HepG2 (cell line): ENCODE data around the gene MCU. TPM values are rescaled to one million over a fixed set of nuclear protein-coding genes. Genes with fewer than 3 reads are reported as not detected.

Source experiments
- ATAC-seq: fragments of 200-7000 bp; cut with Tn5 transposase; 3 replicates; pipeline ENCODE4 v1.9.1; 2020; ENCODE audit warnings: mild to moderate bottlenecking, moderate library complexity
- BruUV-seq: library from RNA; stranded (reverse); fragments of 400-500 nt; replicated peaks from 2 replicates; lab custom pipeline; 2021; lab: Mats Ljungman, UMichigan
- CTCF ChIA-PET: fragments of 300-600 bp; formaldehyde crosslinking; extraction: SDS; loops from one replicate; lab custom pipeline; 2021; ENCODE audit warnings: low total read pairs, inconsistent platforms, low intra/inter-chr PET ratio; lab: Yijun Ruan, JAX
- POLR2A ChIA-PET: fragments of 350-600 bp; sonication (Branson Sonifier 250); formaldehyde crosslinking; loops from one replicate; lab custom pipeline; 2020; ENCODE audit warnings: antibody characterized with exemption, inconsistent platforms; lab: Yijun Ruan, JAX
- DNase-seq: peaks from one replicate; pipeline ENCODE4 v3.0.0-alpha.2; 2015; ENCODE audit warnings: low spot score
- FAIRE-seq: peaks from 3 replicates; lab custom pipeline; 2011; peaks lifted over from hg19 to GRCh38; lab: Jason Lieb, UNC
- H2AFZ ChIP-seq: one replicate; pipeline ENCODE4 v1.6.1; 2011; ENCODE audit warnings: low read length, inconsistent platforms
- H3K27ac ChIP-seq: fragments of 300-600 bp; 3 replicates; pipeline ENCODE4 v1.8.0; 2011; ENCODE audit warnings: mixed run types, mild to moderate bottlenecking, mixed read lengths, low read length, inconsistent platforms; ENCODE audit not compliant: insufficient read depth; ENCODE audit errors: extremely low read length
- H3K27me3 ChIP-seq, 2 experiments: fragments of 200-600 bp in 1 of 2; 2 replicates in 1 of 2; 3 replicates in 1 of 2; pipeline versions ENCODE4 v1.6.0 to v1.8.0; 2011; ENCODE audit warnings: low read length in 2 of 2, mild to moderate bottlenecking in 2 of 2, moderate library complexity in 2 of 2, inconsistent platforms in 1 of 2; ENCODE audit not compliant: insufficient read depth in 2 of 2, control insufficient read depth in 1 of 2
- H3K36me3 ChIP-seq, 2 experiments: fragments of 200-600 bp in 1 of 2; replicated peaks in 1 of 2; 2 replicates in 1 of 2; 3 replicates in 1 of 2; pipeline versions ENCODE4 v1.5.1 to v1.8.0; 2011; ENCODE audit warnings: low read length in 2 of 2, inconsistent platforms in 1 of 2; ENCODE audit not compliant: insufficient read depth in 2 of 2, control insufficient read depth in 1 of 2
- H3K4me1 ChIP-seq: 2 replicates; pipeline ENCODE4 v1.5.1; 2012; ENCODE audit warnings: low read length, inconsistent platforms; ENCODE audit not compliant: insufficient read depth
- H3K4me2 ChIP-seq: 2 replicates; pipeline ENCODE4 v1.6.0; 2011; ENCODE audit warnings: low read depth, low read length, inconsistent platforms
- H3K4me3 ChIP-seq, 3 experiments: fragments of 200-600 bp in 1 of 3; sonication (generic), shearing (Covaris generic) in 1 of 3; replicated peaks in 1 of 3; 2 replicates each; pipeline ENCODE4 v1.5.1; 2011 to 2016; ENCODE audit warnings: low read length in 3 of 3, inconsistent platforms in 2 of 3, low read depth in 2 of 3, mild to moderate bottlenecking in 2 of 3, control low read depth in 1 of 3, mixed read lengths in 1 of 3; ENCODE audit not compliant: insufficient read depth in 1 of 3
- H3K79me2 ChIP-seq: one replicate; pipeline ENCODE4 v1.6.1; 2011; ENCODE audit warnings: low read length, inconsistent platforms; ENCODE audit not compliant: insufficient read depth
- H3K9ac ChIP-seq: 2 replicates; pipeline ENCODE4 v1.6.0; 2011; ENCODE audit warnings: mild to moderate bottlenecking, low read depth, low read length, inconsistent platforms; ENCODE audit not compliant: insufficient read depth
- H3K9me3 ChIP-seq: 2 replicates; pipeline ENCODE4 v1.5.1; 2012; ENCODE audit warnings: mild to moderate bottlenecking, low read length
- H4K20me1 ChIP-seq: 2 replicates; pipeline ENCODE4 v1.6.0; 2011; ENCODE audit warnings: inconsistent platforms, mild to moderate bottlenecking, low read length, moderate library complexity; ENCODE audit not compliant: insufficient read depth
- BCL6 ChIP-seq: IDR thresholded peaks from 2 replicates; pipeline ENCODE4 v1.6.1; 2016; ENCODE audit warnings: missing genetic modification reagents, missing compliant biosample characterization
- CEBPB ChIP-seq: IDR thresholded peaks from 2 replicates; pipeline ENCODE4 v1.6.1; 2011; ENCODE audit warnings: low read depth, low read length, improper control_type of control experiment, borderline replicate concordance
- GABPB1 ChIP-seq: IDR thresholded peaks from 2 replicates; pipeline ENCODE4 v1.6.1; 2016; ENCODE audit warnings: mild to moderate bottlenecking, missing genetic modification reagents, moderate library complexity, missing compliant biosample characterization
- GPN1 ChIP-seq: sonication (generic); formaldehyde crosslinking; IDR thresholded peaks from 2 replicates; pipeline ENCODE4 v1.5.1; 2020; ENCODE audit warnings: missing genetic modification reagents, borderline replicate concordance
- NFE2L1 ChIP-seq: sonication (generic); formaldehyde crosslinking; IDR thresholded peaks from 2 replicates; pipeline ENCODE4 v1.4.0; 2020; ENCODE audit warnings: missing genetic modification reagents, mild to moderate bottlenecking, borderline replicate concordance
- SP5 ChIP-seq: IDR thresholded peaks from 2 replicates; pipeline ENCODE4 v1.6.1; 2016; ENCODE audit warnings: low read depth, borderline replicate concordance
- ZFP36 ChIP-seq: fragments of 150-350 bp; IDR thresholded peaks from 2 replicates; pipeline ENCODE4 v1.6.1; 2018; ENCODE audit warnings: borderline replicate concordance, low read length, low read depth; ENCODE audit not compliant: partially characterized antibody
- ZNF10 ChIP-seq: sonication (generic); formaldehyde crosslinking; IDR thresholded peaks from 2 replicates; pipeline ENCODE4 v1.4.0; 2020; ENCODE audit warnings: mild to moderate bottlenecking, low read depth, missing genetic modification reagents, borderline replicate concordance
- ZNF121 ChIP-seq: sonication (generic); formaldehyde crosslinking; IDR thresholded peaks from 2 replicates; pipeline ENCODE4 v1.5.0; 2020; ENCODE audit warnings: mild to moderate bottlenecking, missing genetic modification reagents
- ZNF589 ChIP-seq: sonication (generic); formaldehyde crosslinking; conservative IDR thresholded peaks from 2 replicates; pipeline ENCODE4 v1.8.0; 2022; ENCODE audit warnings: mild to moderate bottlenecking, moderate library complexity, missing genetic modification reagents
- WGBS: methylation state at CpG from one replicate; pipeline ENCODE4 v1.1.6; 2017; ENCODE audit warnings: low lambda C conversion rate; 5-methylcytosine and 5-hydroxymethylcytosine counted together
- in situ Hi-C: cut with HindIII; loops from 2 replicates; pipeline ENCODE4 v1.10.0; 2017; ENCODE audit warnings: low pct_unique_long_range_greater_than_20kb; ENCODE audit not compliant: extremely low pct_ligation_motif_present
- intact Hi-C: fragments of 100-400 bp; cut with micrococcal nuclease; formaldehyde crosslinking; loops from one replicate; pipeline ENCODE4 v1.10.0; 2022; ENCODE audit not compliant: unreplicated experiment
- polyA plus RNA-seq, 8 experiments: library from polyadenylated mRNA; depleted of rRNA in 3 of 8; stranded (reverse) in 7 of 8; unstranded in 1 of 8; fragments of >200 nt; fragmentation: Illumina TruSeq in 4 of 8; extraction: Trizol in 4 of 8; gene quantifications; 2 replicates each; pipeline versions ENCODE4 v1.2.1 to v1.2.3, GENCODE V29; 2011 to 2016; ENCODE audit warnings: low read depth in 4 of 8, missing spikeins in 1 of 8, mixed read lengths in 1 of 8; ENCODE audit not compliant: insufficient read depth in 1 of 8
- total RNA-seq, 5 experiments: library from RNA; depleted of rRNA; stranded (reverse); fragments of >200 nt; fragmentation: Illumina TruSeq; extraction: Trizol; gene quantifications; 2 replicates each; pipeline ENCODE4 v1.2.3, GENCODE V29; 2016; ENCODE audit warnings: low read depth in 1 of 5

Gene MCU
- total and polyA plus RNA-seq, 2 of the 13 experiments (the other 11 are each of a cell fraction or from before 2014, with no cell fraction given) = 25.9 to 64.5 TPM

DNA sequence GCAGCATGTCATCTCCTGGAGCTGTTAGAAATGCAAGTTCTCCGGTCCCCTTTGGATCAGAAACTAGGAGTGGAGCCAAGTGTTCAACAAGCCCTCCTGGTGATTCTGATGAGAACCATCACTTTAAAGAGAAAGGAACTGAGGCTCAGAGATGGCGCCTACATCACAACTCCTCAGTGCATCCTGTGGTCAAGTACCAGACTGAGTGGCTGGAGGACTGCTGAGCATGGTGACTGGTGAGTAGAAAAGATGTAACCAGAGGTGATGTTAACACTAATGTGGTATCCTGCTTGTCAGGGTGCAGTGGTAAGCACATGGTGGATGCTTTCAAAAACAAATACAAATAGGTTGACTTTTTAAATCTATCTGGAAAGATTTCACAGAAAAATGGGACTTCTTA is 198.1 kb downstream of the MCU start:
- Histone ChIP-seq H3K36me3 (peaks cover 3% of the 10 kb centered on the region in 2 experiments; a peak in 2 of 5 replicates), H3K9ac (no peak overlapping the region), H2AFZ (no peak overlapping the region), H3K27me3 (no peaks in the 10 kb centered on the region; a peak in 1 of 5 replicates), H4K20me1 (no peaks in the 10 kb centered on the region), H3K4me1 (peaks cover 24% of the 10 kb centered on the region), H3K4me2 (no peak overlapping the region), H3K9me3 (no peaks in the 10 kb centered on the region), H3K79me2 (no peaks in the 10 kb centered on the region), H3K27ac (no peak overlapping the region), H3K4me3 (no peak overlapping the region)
- no peak for DNase-seq
- CTCF ChIA-PET = no interaction called here
- no peak for FAIRE-seq
- 93% methylated on average over 2 of the region's 2 CpGs for WGBS
- intact Hi-C loops (no loop called here), in situ Hi-C loops (no loop called here)
- TF ChIP-seq ZNF10 = no peak
- TF ChIP-seq ZFP36 = no peak
- TF ChIP-seq ZNF121 (CRISPR knock-in tag) = no peak
- TF ChIP-seq GPN1 (CRISPR knock-in tag) = no peak
- no peak for TF ChIP-seq NFE2L1 (CRISPR knock-in tag)
- TF ChIP-seq GABPB1 (CRISPR knock-in tag) = no peak
- no peak for TF ChIP-seq ZNF589 (CRISPR knock-in tag)
- no peak for ATAC-seq
- BruUV-seq = no TSS peak
- POLR2A ChIA-PET = no interaction called here

DNA sequence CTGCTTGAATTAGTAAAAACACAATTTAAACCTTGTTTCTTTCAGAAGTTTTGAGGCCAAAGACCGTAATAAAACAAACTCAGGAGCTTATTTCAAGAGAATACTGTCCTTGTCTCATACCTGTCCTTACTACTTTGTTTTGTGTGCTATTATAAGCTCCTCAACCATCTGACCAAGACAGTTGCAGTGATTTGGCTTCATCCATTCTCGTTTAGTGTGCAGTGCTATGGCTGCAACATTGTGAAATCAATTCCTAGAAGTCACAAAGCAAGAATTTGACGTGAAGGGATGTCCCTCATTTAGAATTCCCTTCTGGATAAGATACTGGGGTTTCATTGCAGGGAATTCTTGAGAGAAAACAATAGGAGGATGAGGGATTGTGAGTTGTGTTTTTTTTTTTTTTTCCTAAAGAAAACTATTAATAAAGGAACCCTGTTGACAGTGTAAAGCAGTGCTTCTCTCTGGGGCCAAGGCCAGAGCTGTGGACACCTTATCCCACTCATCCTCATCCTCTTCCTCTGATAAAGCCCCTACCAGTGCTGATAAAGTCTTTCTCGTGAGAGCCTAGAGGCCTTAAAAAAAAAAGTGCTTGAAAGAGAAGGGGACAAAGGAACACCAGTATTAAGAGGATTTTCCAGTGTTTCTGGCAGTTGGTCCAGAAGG is 201.3 kb downstream of the MCU start, which contains the start of gene OIT3:
Gene OIT3, plus strand, starts transcription at position 604 of the 663 bp plus-strand sequence. CDS start 60 bp downstream, outside the sequence.
- intact Hi-C loops (no loop called here), in situ Hi-C loops (no loop called here)
- BruUV-seq = no TSS peak
- Histone ChIP-seq H3K9ac (no peak within 1 kb of the TSS), H3K4me3 (no peak within 1 kb of the TSS), H3K9me3 (no peaks in the 10 kb centered on the region), H3K27me3 (no peaks in the 10 kb centered on the region; a peak in 2 of 5 replicates), H4K20me1 (no peaks in the 10 kb centered on the region), H3K27ac (peak within 1 kb of the TSS; percentile 28), H3K79me2 (no peaks in the 10 kb centered on the region), H3K4me2 (no peak within 1 kb of the TSS), H3K4me1 (peaks cover 24% of the 10 kb centered on the region), H3K36me3 (no peaks in the 10 kb centered on the region), H2AFZ (no peak within 1 kb of the TSS)
- POLR2A ChIA-PET = interaction anchor here (0.7 kb wide), 1 partner anchor 203 kb away, joined by 3 read pairs; no protein-coding TSS in a partner anchor
- 37% methylated on average over 4 of the region's 4 CpGs for WGBS
- DNase-seq (no peak), ATAC-seq (no peak), FAIRE-seq (no peak)
- CTCF ChIA-PET = no interaction called here
- peak; percentile 92 for TF ChIP-seq BCL6 (CRISPR knock-in tag)
- no peak for TF ChIP-seq SP5
- TF ChIP-seq CEBPB = peak; percentile 21; the same call in 1 of the 2 replicates
